GM21367 (cell line): Measurements from ENCODE around the gene PLBD2.
"Not testable (repeated sequence)": the region's sequence is repeated elsewhere in the genome, so short reads cannot be mapped to it uniquely, and the experiment has no call there.

Experiments used
- ATAC-seq: cut with Tn5 transposase; IDR thresholded peaks from one replicate; pipeline ENCODE4 v1.9.1; 2021; ENCODE audit not compliant: unreplicated experiment

The PLBD2 gene

GRCh38 chr12:113333877-113334785, 24.3 kb upstream of the PLBD2 start:
- ATAC-seq = no peak

- peak; percentile 89 for ATAC-seq
Observed at GRCh38 chr12:113334786-113335539, 23.4 kb upstream of the PLBD2 start, which contains the start of gene SLC8B1. TSS of gene SLC8B1 (minus strand) at chr12:113335109. CDS start at chr12:113332878, 2,231 bp downstream.

- no peak for ATAC-seq
Observed at GRCh38 chr12:113339540-113339939, 18.8 kb upstream of the PLBD2 start.

- ATAC-seq = no peak
Observed at GRCh38 chr12:113340061-113340460, 18.3 kb upstream of the PLBD2 start.

GRCh38 chr12:113341535-113341934, 16.9 kb upstream of the PLBD2 start:
- no peak for ATAC-seq

GRCh38 chr12:113345318-113345717, 13.1 kb upstream of the PLBD2 start:
- ATAC-seq = no peak

GRCh38 chr12:113346353-113346752, 12.0 kb upstream of the PLBD2 start:
- no peak for ATAC-seq

GRCh38 chr12:113347107-113347506, 11.3 kb upstream of the PLBD2 start:
- ATAC-seq = no peak

- ATAC-seq = no peak
Observed at GRCh38 chr12:113347892-113348291, 10.5 kb upstream of the PLBD2 start.

- no peak for ATAC-seq
Observed at GRCh38 chr12:113348849-113349536, 9.4 kb upstream of the PLBD2 start.

GRCh38 chr12:113351089-113351488, 7.3 kb upstream of the PLBD2 start:
- ATAC-seq = no peak

GRCh38 chr12:113354192-113354591, 4.2 kb upstream of the PLBD2 start:
- ATAC-seq = not testable (repeated sequence)

- ATAC-seq = no peak
Observed at GRCh38 chr12:113359133-113359938, 949 bp downstream of the PLBD2 start.

- ATAC-seq = no peak
Observed at GRCh38 chr12:113359939-113360748, 1.8 kb downstream of the PLBD2 start.

GRCh38 chr12:113361574-113362370, 3.4 kb downstream of the PLBD2 start:
- no peak for ATAC-seq

GRCh38 chr12:113364698-113365097, 6.3 kb downstream of the PLBD2 start:
- no peak for ATAC-seq

- no peak for ATAC-seq
Observed at GRCh38 chr12:113365639-113366395, 7.4 kb downstream of the PLBD2 start.

GRCh38 chr12:113366827-113367226, 8.4 kb downstream of the PLBD2 start:
- no peak for ATAC-seq
